ENCODE measurements around the gene FMN1. TPM values are rescaled to one million over a fixed set of nuclear protein-coding genes. Genes with fewer than 3 reads are reported as not detected.

Gene FMN1
- total RNA-seq, 1 experiment from 2014 or later: 3.9 TPM

GRCh38 chr15:33078607-33079006 lies 115.9 kb downstream of the FMN1 start:
- ATAC-seq (no peak), DNase-seq (ENCODE audit: low read depth, low spot score) (no peak)
- Histone ChIP-seq H3K36me3 (ENCODE audit: control insufficient read depth, insufficient read depth, low read length) (no peaks in the 10 kb centered on the region), H3K27ac (ENCODE audit: low read length) (no peak overlapping the region), H3K4me3 (ENCODE audit: low read depth in 2 of 2, low read length in 2 of 2) (no peak overlapping the region), H3K4me1 (ENCODE audit: control insufficient read depth, insufficient read depth, low read length) (no peaks in the 10 kb centered on the region), H3K27me3 (ENCODE audit: control insufficient read depth, insufficient read depth, low read length) (no peaks in the 10 kb centered on the region), H3K9me3 (ENCODE audit: control insufficient read depth, insufficient read depth, low read depth, low read length) (no peaks in the 10 kb centered on the region)
- ChIA-PET POLR2A (no interaction called here), CTCF (interaction anchor here (0.6 kb wide), 1 partner anchor 531 kb away, joined by 15 read pairs; no protein-coding TSS in a partner anchor)
- TF ChIP-seq REST (IDR thresholded peaks at IDR 0.05; ENCODE audit: insufficient read depth in 1 of 2, low read depth in 2 of 2, low read length in 1 of 2) (no peak), SIN3A (IDR thresholded peaks at IDR 0.05; ENCODE audit: borderline replicate concordance, insufficient read depth, low read depth, low read length) (no peak), TCF7L2 (IDR thresholded peaks at IDR 0.05; ENCODE audit: low read depth, low read length) (no peak)
- intact Hi-C loops (cut with micrococcal nuclease; ENCODE audit: unreplicated experiment) (no loop called here), in situ Hi-C loops (cut with HindIII; ENCODE audit: low pct_unique_long_range_greater_than_20kb, low sequenced_read_pairs) (no loop called here)
- no TSS peak for BruUV-seq (replicated peaks)

GRCh38 chr15:33076937-33077336 lies 117.6 kb downstream of the FMN1 start:
- POLR2A ChIA-PET: no interaction called here
- intact Hi-C loops (cut with micrococcal nuclease; ENCODE audit: unreplicated experiment): no loop called here
- no peak for DNase-seq (ENCODE audit: low read depth, low spot score)
- TF ChIP-seq SIN3A (IDR thresholded peaks at IDR 0.05; ENCODE audit: borderline replicate concordance, insufficient read depth, low read depth, low read length): no peak
- no peaks in the 10 kb centered on the region for H3K4me1 ChIP-seq (ENCODE audit: control insufficient read depth, insufficient read depth, low read length)
- H3K9me3 ChIP-seq (ENCODE audit: control insufficient read depth, insufficient read depth, low read depth, low read length): no peaks in the 10 kb centered on the region
- CTCF ChIA-PET: no interaction called here
- H3K27me3 ChIP-seq (ENCODE audit: control insufficient read depth, insufficient read depth, low read length): no peaks in the 10 kb centered on the region
- no peak overlapping the region for H3K4me3 ChIP-seq (ENCODE audit: low read depth in 2 of 2, low read length in 2 of 2)
- H3K36me3 ChIP-seq (ENCODE audit: control insufficient read depth, insufficient read depth, low read length): no peaks in the 10 kb centered on the region
- H3K27ac ChIP-seq (ENCODE audit: low read length): no peak overlapping the region
- in situ Hi-C loops (cut with HindIII; ENCODE audit: low pct_unique_long_range_greater_than_20kb, low sequenced_read_pairs): no loop called here
- BruUV-seq (replicated peaks): no TSS peak
- no peak for ATAC-seq

GRCh38 chr15:33074942-33075341 lies 119.6 kb downstream of the FMN1 start:
- ChIA-PET CTCF (interaction anchor here (0.7 kb wide), 1 partner anchor 57 kb away, joined by 8 read pairs; no protein-coding TSS in a partner anchor), POLR2A (no interaction called here)
- Histone ChIP-seq H3K4me3 (ENCODE audit: low read depth in 2 of 2, low read length in 2 of 2) (no peak overlapping the region), H3K9me3 (ENCODE audit: control insufficient read depth, insufficient read depth, low read depth, low read length) (no peaks in the 10 kb centered on the region), H3K27ac (ENCODE audit: low read length) (no peak overlapping the region), H3K36me3 (ENCODE audit: control insufficient read depth, insufficient read depth, low read length) (no peaks in the 10 kb centered on the region), H3K27me3 (ENCODE audit: control insufficient read depth, insufficient read depth, low read length) (no peaks in the 10 kb centered on the region), H3K4me1 (ENCODE audit: control insufficient read depth, insufficient read depth, low read length) (no peaks in the 10 kb centered on the region)
- in situ Hi-C loops (cut with HindIII; ENCODE audit: low pct_unique_long_range_greater_than_20kb, low sequenced_read_pairs): no loop called here
- no TSS peak for BruUV-seq (replicated peaks)
- ATAC-seq: no peak
- TF ChIP-seq TCF7L2 (IDR thresholded peaks at IDR 0.05; ENCODE audit: low read depth, low read length) (no peak), CTCF (IDR thresholded peaks at IDR 0.05) (no peak)
- intact Hi-C loops (cut with micrococcal nuclease; ENCODE audit: unreplicated experiment): no loop called here
- DNase-seq (ENCODE audit: low read depth, low spot score): no peak
